Measurements from ENCODE around the gene IRF8.

- TF ChIP-seq ZFP3 (CRISPR knock-in tag; IDR thresholded peaks at IDR 0.05): no peak
- no peak for TF ChIP-seq PATZ1 (CRISPR knock-in tag; IDR thresholded peaks at IDR 0.05; ENCODE audit: borderline replicate concordance)
- no peak for TF ChIP-seq RARB (CRISPR knock-in tag; IDR thresholded peaks at IDR 0.05)
- no peak for TF ChIP-seq OSR1 (CRISPR knock-in tag; IDR thresholded peaks at IDR 0.05)
- TF ChIP-seq PPARA (CRISPR knock-in tag; IDR thresholded peaks at IDR 0.05; ENCODE audit: borderline replicate concordance): no peak
- TF ChIP-seq ZNF565 (CRISPR knock-in tag; conservative IDR thresholded peaks at IDR 0.05; ENCODE audit: low read depth): no peak
- TF ChIP-seq CSDC2 (CRISPR knock-in tag; IDR thresholded peaks at IDR 0.05): no peak
- no peak for TF ChIP-seq GLIS3 (CRISPR knock-in tag; IDR thresholded peaks at IDR 0.05)
These were observed 37.7 kb upstream of the IRF8 start for GRCh38 chr16:85861095-85861825.
